ENCODE results near the gene S100A11.

DNA sequence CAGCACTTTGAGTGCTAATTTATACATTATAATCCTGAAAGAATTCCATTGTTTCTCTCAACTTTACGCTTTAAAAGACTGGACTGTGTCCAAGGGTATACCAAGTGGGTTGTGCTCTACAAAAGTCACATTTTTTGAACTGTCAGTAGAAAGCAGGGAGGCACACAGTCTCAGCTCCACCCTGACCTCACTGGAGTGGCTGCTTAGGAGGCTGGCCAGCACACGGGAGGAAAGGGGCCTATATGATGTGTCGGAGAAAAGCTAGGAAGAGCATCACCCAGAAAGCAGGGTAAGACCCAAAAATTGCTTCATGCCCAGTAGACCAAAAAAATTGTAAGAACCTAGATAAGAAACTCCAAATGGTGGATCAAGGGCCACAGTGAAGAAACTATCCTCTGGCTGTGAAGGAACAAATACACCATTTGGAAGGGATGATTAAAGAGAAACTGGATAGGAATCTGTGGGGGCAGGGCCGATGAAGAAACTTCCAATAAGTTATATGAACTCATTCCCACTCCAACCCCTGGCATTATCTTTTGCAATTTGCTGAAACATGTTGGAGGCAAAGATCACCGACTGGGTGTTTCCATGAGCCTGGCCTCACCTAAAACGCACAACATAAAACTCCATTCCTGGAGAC lies 45.0 kb downstream of the S100A11 start:
- TF ChIP-seq, protein P1, sequence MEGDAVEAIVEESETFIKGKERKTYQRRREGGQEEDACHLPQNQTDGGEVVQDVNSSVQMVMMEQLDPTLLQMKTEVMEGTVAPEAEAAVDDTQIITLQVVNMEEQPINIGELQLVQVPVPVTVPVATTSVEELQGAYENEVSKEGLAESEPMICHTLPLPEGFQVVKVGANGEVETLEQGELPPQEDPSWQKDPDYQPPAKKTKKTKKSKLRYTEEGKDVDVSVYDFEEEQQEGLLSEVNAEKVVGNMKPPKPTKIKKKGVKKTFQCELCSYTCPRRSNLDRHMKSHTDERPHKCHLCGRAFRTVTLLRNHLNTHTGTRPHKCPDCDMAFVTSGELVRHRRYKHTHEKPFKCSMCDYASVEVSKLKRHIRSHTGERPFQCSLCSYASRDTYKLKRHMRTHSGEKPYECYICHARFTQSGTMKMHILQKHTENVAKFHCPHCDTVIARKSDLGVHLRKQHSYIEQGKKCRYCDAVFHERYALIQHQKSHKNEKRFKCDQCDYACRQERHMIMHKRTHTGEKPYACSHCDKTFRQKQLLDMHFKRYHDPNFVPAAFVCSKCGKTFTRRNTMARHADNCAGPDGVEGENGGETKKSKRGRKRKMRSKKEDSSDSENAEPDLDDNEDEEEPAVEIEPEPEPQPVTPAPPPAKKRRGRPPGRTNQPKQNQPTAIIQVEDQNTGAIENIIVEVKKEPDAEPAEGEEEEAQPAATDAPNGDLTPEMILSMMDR (conservative IDR thresholded peaks at IDR 0.05; ENCODE audit: low read depth, low read length) = no peak
- TF ChIP-seq EZH2 (IDR thresholded peaks at IDR 0.05; ENCODE audit: low read length, unreplicated experiment) (no peak), EZH2phosphoT487 (IDR thresholded peaks at IDR 0.05; ENCODE audit: borderline replicate concordance, low read length) (no peak)
